NT2/D1 (cell line): Measurements from ENCODE around the gene PODN.

Source experiments
- SUZ12 ChIP-seq: IDR thresholded peaks from 2 replicates; pipeline ENCODE4 v1.6.1; 2011; ENCODE audit not compliant: insufficient read length, insufficient read depth; ENCODE audit errors: extremely low read depth
- ZNF274 ChIP-seq: IDR thresholded peaks from 2 replicates; pipeline ENCODE4 v1.6.1; 2011; ENCODE audit warnings: mild to moderate bottlenecking, low read depth, low read length

DNA sequence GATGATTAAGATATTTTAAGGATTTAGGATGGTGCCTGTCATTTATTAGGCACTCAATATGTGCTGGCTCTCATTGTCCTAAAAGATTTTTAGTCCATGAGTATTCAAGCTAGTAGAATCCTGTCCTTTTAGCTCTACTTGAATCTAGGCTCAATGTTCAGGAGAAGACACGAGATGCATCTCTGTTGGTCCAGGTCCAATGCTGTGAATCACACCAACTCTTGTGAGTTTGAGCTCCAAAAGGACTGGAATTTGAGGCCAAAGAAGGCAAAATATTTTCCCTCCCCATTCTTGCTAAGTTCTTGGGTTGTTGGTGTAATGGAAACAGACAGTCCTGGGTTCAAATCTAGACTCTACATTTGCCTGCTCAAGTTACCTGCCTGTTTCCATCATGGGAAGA is 1.4 kb upstream of the PODN start:
- TF ChIP-seq SUZ12 = no peak
- no peak for TF ChIP-seq ZNF274
